H1 (cell line): ENCODE data around the gene UGT1A9. TPM values are rescaled to one million over a fixed set of nuclear protein-coding genes. Genes with fewer than 3 reads are reported as not detected.
"Not testable (repeated sequence)": the region's sequence is repeated elsewhere in the genome, so short reads cannot be mapped to it uniquely, and the experiment has no call there.

ENCODE experiments used
- CTCF ChIA-PET: fragments of 300-600 bp; sonication (Branson Sonifier 250); formaldehyde crosslinking; loops from one replicate; lab custom pipeline; 2021; ENCODE audit not compliant: partially characterized antibody; lab: Charles Lee
- POLR2A ChIA-PET: fragments of 300-600 bp; sonication (Branson Sonifier 250); formaldehyde crosslinking; loops from one replicate; lab custom pipeline; 2021; ENCODE audit warnings: inconsistent platforms; ENCODE audit not compliant: partially characterized antibody; lab: Charles Lee
- DNase-seq, 2 experiments: peaks; one replicate each; pipeline versions ENCODE4 v3.0.0 to v3.0.0-alpha.2; 2010 to 2022; ENCODE audit warnings: low spot score in 2 of 2, low read depth in 1 of 2, mixed read lengths in 1 of 2
- FAIRE-seq: peaks from 2 replicates; lab custom pipeline; 2011; peaks lifted over from hg19 to GRCh38; lab: Jason Lieb, UNC
- H2AFZ ChIP-seq: 2 replicates; pipeline ENCODE4 v1.8.1; 2012; ENCODE audit warnings: low read length, inconsistent platforms
- H2AK5ac ChIP-seq: 2 replicates; pipeline ENCODE4 v1.6.1; 2013; ENCODE audit warnings: low read depth, low read length
- H2BK120ac ChIP-seq: replicated peaks from 2 replicates; pipeline ENCODE3; 2013; ENCODE audit warnings: low read depth, low read length, inconsistent platforms
- H2BK12ac ChIP-seq: 2 replicates; pipeline ENCODE4 v1.6.1; 2013; ENCODE audit warnings: low read depth, low read length
- H2BK15ac ChIP-seq: 2 replicates; pipeline ENCODE4 v1.6.1; 2013; ENCODE audit warnings: low read length
- H2BK20ac ChIP-seq: 2 replicates; pipeline ENCODE4 v1.6.1; 2013; ENCODE audit warnings: low read length
- H2BK5ac ChIP-seq: 2 replicates; pipeline ENCODE4 v1.6.1; 2013; ENCODE audit warnings: low read depth, low read length
- H3K14ac ChIP-seq: 2 replicates; pipeline ENCODE4 v1.6.1; 2013; ENCODE audit warnings: inconsistent platforms; ENCODE audit not compliant: insufficient read length
- H3K18ac ChIP-seq: 2 replicates; pipeline ENCODE4 v1.6.1; 2013; ENCODE audit warnings: low read length; ENCODE audit errors: extremely low read depth
- H3K23ac ChIP-seq: 2 replicates; pipeline ENCODE4 v1.6.1; 2013; ENCODE audit warnings: inconsistent platforms; ENCODE audit not compliant: insufficient read length
- H3K23me2 ChIP-seq: 2 replicates; pipeline ENCODE4 v1.6.1; 2013; ENCODE audit warnings: low read depth, low read length
- H3K27ac ChIP-seq: 2 replicates; pipeline ENCODE4 v1.6.1; 2011; ENCODE audit warnings: low read depth, low read length, inconsistent platforms
- H3K27me3 ChIP-seq, 4 experiments: replicated peaks in 1 of 4; 1 replicate in 1 of 4; 2 replicates in 3 of 4; pipeline versions ENCODE4 v1.6.1 to v1.8.1; 2011 to 2013; ENCODE audit warnings: low read length in 3 of 4, mild to moderate bottlenecking in 3 of 4, inconsistent platforms in 2 of 4, mixed read lengths in 2 of 4, moderate library complexity in 1 of 4; ENCODE audit not compliant: control insufficient read depth in 3 of 4, insufficient read depth in 3 of 4; ENCODE audit errors: extremely low read depth in 1 of 4
- H3K36me3 ChIP-seq, 4 experiments: 2 replicates each; pipeline versions ENCODE4 v1.6.1 to v1.8.1; 2011 to 2013; ENCODE audit warnings: mild to moderate bottlenecking in 4 of 4, low read length in 3 of 4, moderate library complexity in 2 of 4, control low read depth in 1 of 4, inconsistent platforms in 1 of 4; ENCODE audit not compliant: insufficient read depth in 4 of 4, control insufficient read depth in 2 of 4
- H3K4ac ChIP-seq: replicated peaks from 2 replicates; pipeline ENCODE3; 2013; ENCODE audit warnings: low read length, low read depth, mixed read lengths, inconsistent platforms; ENCODE audit not compliant: insufficient read length
- H3K4me1 ChIP-seq, 4 experiments: replicated peaks in 1 of 4; 1 replicate in 1 of 4; 2 replicates in 3 of 4; pipeline versions ENCODE4 v1.6.1 to v1.8.1; 2011 to 2013; ENCODE audit warnings: low read length in 3 of 4, inconsistent platforms in 2 of 4, mixed read lengths in 1 of 4; ENCODE audit not compliant: insufficient read depth in 4 of 4, control insufficient read depth in 3 of 4
- H3K4me2 ChIP-seq, 2 experiments: 2 replicates each; pipeline versions ENCODE4 v1.6.1 to v1.8.1; 2011 to 2013; ENCODE audit warnings: low read depth in 2 of 2, low read length in 2 of 2, control low read depth in 1 of 2, inconsistent platforms in 1 of 2, mild to moderate bottlenecking in 1 of 2; ENCODE audit not compliant: insufficient read depth in 1 of 2
- H3K4me3 ChIP-seq, 4 experiments: fragments of 200-600, 300-600 bp in 1 of 4; sonication (generic), shearing (Covaris generic), sonication (Bioruptor Twin) in 1 of 4; 2 replicates each; pipeline versions ENCODE4 v1.5.1 to v1.8.1; 2011 to 2016; ENCODE audit warnings: low read length in 4 of 4, low read depth in 3 of 4, control low read depth in 2 of 4, inconsistent platforms in 2 of 4, mild to moderate bottlenecking in 2 of 4, mixed read lengths in 1 of 4, moderate library complexity in 1 of 4; ENCODE audit not compliant: insufficient read depth in 2 of 4; ENCODE audit errors: extremely low read depth in 1 of 4
- H3K56ac ChIP-seq: replicated peaks from 2 replicates; pipeline ENCODE3; 2013; ENCODE audit warnings: low read depth, mild to moderate bottlenecking, mixed read lengths, low read length, inconsistent platforms; ENCODE audit not compliant: insufficient read length
- H3K79me1 ChIP-seq: 2 replicates; pipeline ENCODE4 v1.6.1; 2013; ENCODE audit warnings: low read depth, low read length, control low read depth
- H3K79me2 ChIP-seq, 2 experiments: 2 replicates each; pipeline versions ENCODE4 v1.6.1 to v1.8.1; 2012 to 2013; ENCODE audit warnings: low read length in 2 of 2, mild to moderate bottlenecking in 2 of 2, inconsistent platforms in 1 of 2; ENCODE audit not compliant: insufficient read depth in 2 of 2, control insufficient read depth in 1 of 2
- H3K9ac ChIP-seq, 4 experiments: replicated peaks in 1 of 4; 1 replicate in 1 of 4; 2 replicates in 3 of 4; pipeline versions ENCODE4 v1.6.1 to v1.8.1; 2011 to 2013; ENCODE audit warnings: low read depth in 3 of 4, low read length in 3 of 4, control low read depth in 2 of 4, mild to moderate bottlenecking in 2 of 4, moderate library complexity in 2 of 4, inconsistent platforms in 1 of 4; ENCODE audit errors: extremely low read depth in 1 of 4
- H3K9me3 ChIP-seq, 2 experiments: 2 replicates each; pipeline versions ENCODE4 v1.6.1 to v1.8.1; 2012 to 2013; ENCODE audit warnings: mild to moderate bottlenecking in 2 of 2, moderate library complexity in 2 of 2, control low read depth in 1 of 2, inconsistent platforms in 1 of 2, low read depth in 1 of 2, low read length in 1 of 2, mixed read lengths in 1 of 2; ENCODE audit not compliant: insufficient read depth in 2 of 2
- H4K20me1 ChIP-seq, 2 experiments: replicated peaks in 1 of 2; 2 replicates each; pipeline versions ENCODE3 to v1.8.1; 2011 to 2013; ENCODE audit warnings: inconsistent platforms in 2 of 2, low read length in 2 of 2, mild to moderate bottlenecking in 1 of 2; ENCODE audit not compliant: insufficient read depth in 2 of 2, control insufficient read depth in 1 of 2
- H4K5ac ChIP-seq: 2 replicates; pipeline ENCODE4 v1.6.1; 2013; ENCODE audit warnings: low read length, low read depth, mixed read lengths, inconsistent platforms; ENCODE audit not compliant: insufficient read length
- H4K8ac ChIP-seq: 2 replicates; pipeline ENCODE4 v1.8.0; 2013; ENCODE audit warnings: mild to moderate bottlenecking, moderate library complexity, low read length, inconsistent platforms; ENCODE audit not compliant: insufficient read depth; ENCODE audit errors: extremely low read depth
- H4K91ac ChIP-seq: replicated peaks from 2 replicates; pipeline ENCODE3; 2013; ENCODE audit warnings: low read length, mixed read lengths, inconsistent platforms; ENCODE audit not compliant: insufficient read length
- WGBS, 2 experiments: shearing (Covaris generic) in 1 of 2; methylation state at CpG; one replicate each; pipeline versions ENCODE4 v1.1.6 to v1.1.7; 2013 to 2015; ENCODE audit warnings: low lambda C conversion rate in 2 of 2, mixed read lengths in 2 of 2, inconsistent platforms in 1 of 2, low coverage in 1 of 2, missing lambda C conversion rate in 1 of 2; ENCODE audit not compliant: insufficient replicate concordance in 2 of 2, insufficient coverage in 1 of 2, insufficient read length in 1 of 2; ENCODE audit errors: extremely low coverage in 1 of 2, missing lambda C conversion rate in 1 of 2; 5-methylcytosine and 5-hydroxymethylcytosine counted together
- polyA plus RNA-seq, 7 experiments: library from polyadenylated mRNA; depleted of rRNA in 3 of 7; stranded (reverse) in 5 of 7; unstranded in 2 of 7; fragments of >200 nt in 5 of 7; fragments of 200-250 nt in 2 of 7; gene quantifications; 1 replicate in 5 of 7; 2 replicates in 1 of 7; 4 replicates in 1 of 7; pipeline versions ENCODE4 v1.2.1 to v1.2.3, GENCODE V29; 2011 to 2013; ENCODE audit warnings: missing spikeins in 2 of 7, mixed read lengths in 2 of 7
- total RNA-seq: library from RNA; stranded (reverse); fragmentation: NEBNext Ultra II Directional; extraction: Animal tissue kit (Norgen Biotek cat#: 25700); gene quantifications from 2 replicates; pipeline ENCODE4 v1.2.1, GENCODE V29; 2021

UGT1A9 gene
- total and polyA plus RNA-seq, 2 of the 8 experiments (the other 6 are each of a cell fraction or from before 2014, with no cell fraction given): not detected

GRCh38 chr2:233745838-233746237 lies 74.1 kb downstream of the UGT1A9 start:
- H2AFZ ChIP-seq, H2BK15ac ChIP-seq, H3K79me2 ChIP-seq, H3K4me1 ChIP-seq, DNase-seq, H3K4ac ChIP-seq, H3K56ac ChIP-seq, POLR2A ChIA-PET, H3K27ac ChIP-seq, H3K4me3 ChIP-seq, H2AK5ac ChIP-seq, H3K79me1 ChIP-seq, H3K4me2 ChIP-seq, H3K23ac ChIP-seq, FAIRE-seq, H3K18ac ChIP-seq, H4K91ac ChIP-seq, H4K20me1 ChIP-seq, H3K14ac ChIP-seq, H2BK20ac ChIP-seq, H2BK5ac ChIP-seq, H3K36me3 ChIP-seq, CTCF ChIA-PET, H4K8ac ChIP-seq, H3K27me3 ChIP-seq, H3K9ac ChIP-seq, H2BK120ac ChIP-seq, H3K23me2 ChIP-seq, H2BK12ac ChIP-seq, H4K5ac ChIP-seq: not testable (repeated sequence)
- peaks cover 9 to 27% of the 10 kb centered on the region in 2 experiments; a peak in 3 of 4 replicates for H3K9me3 ChIP-seq
- 76% methylated on average over 2 of the region's 2 CpGs; no CpG with 5 or more reads in 1 of the 2 experiments for WGBS, 2 experiments
